NCI-H187 (cell line): ENCODE measurements around the gene GOLPH3L.
A peak's percentile ranks its signal among the peaks of the same experiment; 100 is the strongest.
"Not testable (repeated sequence)": the region's sequence is repeated elsewhere in the genome, so short reads cannot be mapped to it uniquely, and the experiment has no call there.

ENCODE experiments used
- DNase-seq, 2 experiments: peaks; one replicate each; lab custom pipeline; 2025; lab: John Stamatoyannopoulos, UW

GOLPH3L gene

GRCh38 chr1:150657064-150657463, 39.9 kb downstream of the GOLPH3L start:
- not testable (repeated sequence) for DNase-seq

GRCh38 chr1:150654635-150655034, 42.3 kb downstream of the GOLPH3L start:
- not testable (repeated sequence) for DNase-seq

GRCh38 chr1:150650193-150650592, 46.8 kb downstream of the GOLPH3L start:
- DNase-seq: no peak

- DNase-seq: no peak
Measured at GRCh38 chr1:150649441-150650075, 47.4 kb downstream of the GOLPH3L start.

- no peak for DNase-seq
Measured at GRCh38 chr1:150642296-150642695, 54.7 kb downstream of the GOLPH3L start.

GRCh38 chr1:150641126-150641815, 55.7 kb downstream of the GOLPH3L start:
- DNase-seq: not testable (repeated sequence)

- DNase-seq: not testable (repeated sequence)
Measured at GRCh38 chr1:150638430-150638829, 58.5 kb downstream of the GOLPH3L start.

- peak in 1 of 2 experiments; percentile 19 for DNase-seq
Measured at GRCh38 chr1:150634839-150635622, 61.9 kb downstream of the GOLPH3L start.

GRCh38 chr1:150629115-150629928, 67.6 kb downstream of the GOLPH3L start, which contains the start of gene ENSA:
ENSA (minus strand) TSS chr1:150629612; CDS start chr1:150629470, 142 bp downstream.
- DNase-seq: peak; percentile 99 to 100

- DNase-seq: no peak
Measured at GRCh38 chr1:150628766-150629114, 68.2 kb downstream of the GOLPH3L start.

- no peak for DNase-seq
Measured at GRCh38 chr1:150627826-150628410, 69.0 kb downstream of the GOLPH3L start.

- DNase-seq: no peak
Measured at GRCh38 chr1:150626150-150626549, 70.8 kb downstream of the GOLPH3L start.

GRCh38 chr1:150624546-150624945, 72.4 kb downstream of the GOLPH3L start:
- not testable (repeated sequence) for DNase-seq

- not testable (repeated sequence) for DNase-seq
Measured at GRCh38 chr1:150624134-150624533, 72.8 kb downstream of the GOLPH3L start.

- no peak for DNase-seq
Measured at GRCh38 chr1:150622303-150622975, 74.5 kb downstream of the GOLPH3L start.

- DNase-seq: no peak
Measured at GRCh38 chr1:150621497-150622302, 75.3 kb downstream of the GOLPH3L start.

- no peak for DNase-seq
Measured at GRCh38 chr1:150620919-150621318, 76.0 kb downstream of the GOLPH3L start.

GRCh38 chr1:150619576-150620509, 77.1 kb downstream of the GOLPH3L start:
- no peak for DNase-seq
